Heart left ventricle (tissue), 16 donors: Measurements from ENCODE around the gene PDCD2. TPM values are rescaled to one million over a fixed set of nuclear protein-coding genes. Genes with fewer than 3 reads are reported as not detected.
A peak's percentile ranks its signal among the peaks of the same experiment; 100 is the strongest.
"Not testable (repeated sequence)": the region's sequence is repeated elsewhere in the genome, so short reads cannot be mapped to it uniquely, and the experiment has no call there.

Experiments used
- ATAC-seq, 4 donors: fragments of 200-7000 bp; cut with Tn5 transposase; one replicate each; pipeline ENCODE4 v1.9.1; 2020 to 2022; ENCODE audit warnings: moderate library complexity in 4 of 4, mild to moderate bottlenecking in 3 of 4, moderate number of reproducible peaks in 1 of 4
- DNase-seq, 5 donors: peaks; one replicate each; pipeline ENCODE4 v3.0.0-alpha.2; 2020
- H3K27ac ChIP-seq, 12 donors: fragments of 200-600 bp; sonication (generic) in 4 of 12; one replicate each; pipeline versions ENCODE4 v1.5.0 to v1.8.0; 2016 to 2022; ENCODE audit warnings: mild to moderate bottlenecking in 2 of 12
- H3K27me3 ChIP-seq, 9 donors: fragments of 200-600 bp; sonication (generic) in 2 of 9; one replicate each; pipeline versions ENCODE4 v1.5.1 to v1.8.0; 2016 to 2022; ENCODE audit warnings: mild to moderate bottlenecking in 3 of 9
- H3K36me3 ChIP-seq, 9 donors: fragments of 200-600 bp; sonication (generic) in 2 of 9; one replicate each; pipeline versions ENCODE4 v1.5.0 to v1.8.0; 2018 to 2022; ENCODE audit warnings: mild to moderate bottlenecking in 2 of 9
- H3K4me1 ChIP-seq, 12 donors: fragments of 200-600 bp; sonication (generic) in 4 of 12; one replicate each; pipeline versions ENCODE4 v1.5.0 to v1.8.0; 2016 to 2022; ENCODE audit warnings: mild to moderate bottlenecking in 3 of 12
- H3K4me3 ChIP-seq, 12 donors: fragments of 200-600 bp; sonication (generic) in 4 of 12; one replicate each; pipeline versions ENCODE4 v1.5.0 to v1.8.0; 2017 to 2022; ENCODE audit warnings: mild to moderate bottlenecking in 9 of 12, moderate library complexity in 4 of 12
- H3K9me3 ChIP-seq, 12 donors: fragments of 200-600 bp; sonication (generic) in 4 of 12; one replicate each; pipeline versions ENCODE4 v1.5.0 to v1.8.0; 2016 to 2022; ENCODE audit warnings: mild to moderate bottlenecking in 1 of 12
- CTCF ChIP-seq, 12 donors: fragments of 200-600 bp; sonication (generic) in 4 of 12; IDR thresholded peaks; one replicate each; pipeline versions ENCODE4 v1.5.0 to v1.8.0; 2018 to 2022; ENCODE audit warnings: antibody characterized with exemption in 12 of 12, mild to moderate bottlenecking in 5 of 12
- POLR2A ChIP-seq, 2 donors: fragments of 450-650 bp; IDR thresholded peaks; one replicate each; pipeline ENCODE4 v1.6.1; 2017; ENCODE audit warnings: antibody characterized with exemption in 2 of 2, mild to moderate bottlenecking in 2 of 2, moderate library complexity in 2 of 2
- WGBS, 4 donors: extraction: QIAGEN DNeasy Blood & Tissue Kit in 2 of 4; methylation state at CpG; one replicate each; pipeline versions ENCODE4 v1.1.5 to v1.1.7; 2013 to 2018; 5-methylcytosine and 5-hydroxymethylcytosine counted together
- intact Hi-C, 10 donors: fragments of 100-400 bp; cut with DNase I; formaldehyde crosslinking; loops; one replicate each; pipeline versions ENCODE4 v1.11.1 to v1.14.2; 2022
- polyA plus RNA-seq, 2 donors: library from polyadenylated mRNA; stranded (reverse); fragments of 200-250 nt; gene quantifications; one replicate each; pipeline ENCODE4 v1.2.3, GENCODE V29; 2013
- total RNA-seq, 9 donors: library from RNA; depleted of rRNA in 2 of 9; stranded (reverse); fragments of >200 nt in 2 of 9; fragmentation: NEBNext Ultra II Directional in 3 of 9; extraction: Animal tissue kit (Norgen Biotek cat#: 25700) in 3 of 9; gene quantifications; one replicate each; pipeline versions ENCODE4 v1.1.0 to v1.2.4, GENCODE V29; 2016 to 2023
- donor health status: ischemic (EF 13 %, LVEDD 7.1; RV severe dilation, severe dysfunction).
- donor health status: healthy with polysubstance abuse.
- donor health status: DM: no; HTN: yes; CAD: no.
- donor health status: DM: no; HTN: no; CAD: no.
- donor health status: ischemic (EF 25% LVEDD 6.9; RV normal size, moderate dysfunction).
- donor health status: ischemic (EF 25% LVEDD 5.7; RV mildly dilated, moderate dysfunction).
- donor health status: healthy.
- donor health status: DM: yes; HTN: yes; CAD: no.
- donor health status: ischemic (EF 35%, LVEDD 5.7; RV mildly dilated, moderate dysfunction).
- donor health status: nonischemic (EF 11% LVEDD 7.7; RV severe dilation, severe dysfunction).
- donor health status: DM: yes; HTN: yes; CAD: no.
- donor health status: PGD.
- donor health status: ischemic (EF 29% LVEDD 5.4; RV normal size, mild dysfunction).
- donor health status: nonischemic (EF 23%, LVEDD 6.1; RV moderate dilation, normal function).

The PDCD2 gene
- total and polyA plus RNA-seq, 11 donors, result 25.3 to 55.5 (median 37.4) TPM

DNA sequence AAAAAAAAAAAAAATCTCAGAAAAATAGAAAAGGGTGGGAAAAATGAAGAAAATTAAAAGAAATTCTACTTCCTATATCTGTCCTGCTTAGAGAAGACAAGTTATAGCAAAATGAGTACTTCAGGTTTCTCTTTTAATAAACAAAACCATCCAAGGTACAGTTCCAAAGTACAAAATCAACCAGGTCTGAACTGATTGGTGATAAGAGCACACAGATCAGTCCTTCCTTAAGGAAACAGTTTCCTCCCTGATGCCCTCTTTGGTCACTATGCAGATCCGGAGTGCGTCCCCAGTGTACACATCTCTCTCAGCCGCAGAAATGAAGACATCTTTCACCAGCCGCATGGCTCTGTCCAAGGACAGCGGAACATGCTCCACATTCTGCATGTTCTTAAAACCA is 49.4 kb downstream of the PDCD2 start:
- intact Hi-C loops, result loop anchor here in 4 of 10 donors (10.0 kb wide), 3 partner anchors 230 to 1640 kb away; partner anchors contain the start of gene FAM120B (in 1 of the 4)
- Histone ChIP-seq H3K36me3 (peaks cover 0 to 90% (median 81%) of the 10 kb centered on the region in 9 donors), H3K4me1 (peaks cover 0 to 2% (median 0%) of the 10 kb centered on the region in 12 donors)

GRCh38 chr6:170533792-170534191 is 50.6 kb downstream of the PDCD2 start:
- ATAC-seq (no peak), DNase-seq (no peak)
- TF ChIP-seq CTCF (IDR thresholded peaks at IDR 0.05) (no peak), POLR2A (IDR thresholded peaks at IDR 0.05) (no peak)
- H3K9me3 ChIP-seq, result no peaks in the 10 kb centered on the region
- H3K36me3 ChIP-seq, result peaks cover 0 to 77% (median 69%) of the 10 kb centered on the region in 9 donors
- H3K27me3 ChIP-seq, result no peaks in the 10 kb centered on the region
- peaks cover 0 to 4% (median 0%) of the 10 kb centered on the region in 12 donors for H3K4me1 ChIP-seq
- H3K4me3 ChIP-seq, result no peak overlapping the region
- H3K27ac ChIP-seq, result no peak overlapping the region
- WGBS, 4 donors, result 76 to 85% (median 79%) methylated on average over 2 of the region's 2 CpGs
- intact Hi-C loops, result loop anchor here in 5 of 10 donors (5.0 to 10.0 kb wide), 5 partner anchors 229 to 1639 kb away; partner anchors contain the start of gene FAM120B (in 1 of the 5)

More for the DNA sequence above, 49.4 kb downstream of the PDCD2 start:
- DNase-seq (no peak), ATAC-seq (no peak)
- Histone ChIP-seq H3K9me3 (no peaks in the 10 kb centered on the region), H3K27me3 (no peaks in the 10 kb centered on the region), H3K27ac (no peak overlapping the region), H3K4me3 (no peak overlapping the region)
- 86 to 92% (median 91%) methylated on average over 5 of the region's 5 CpGs for WGBS, 4 donors
- no peak for TF ChIP-seq CTCF (IDR thresholded peaks at IDR 0.05)
- TF ChIP-seq POLR2A (IDR thresholded peaks at IDR 0.05), result no peak

- no peak for DNase-seq
- TF ChIP-seq POLR2A (IDR thresholded peaks at IDR 0.05) (no peak), CTCF (IDR thresholded peaks at IDR 0.05) (no peak)
- H3K9me3 ChIP-seq, result no peaks in the 10 kb centered on the region
- intact Hi-C loops, result loop anchor here in 5 of 10 donors (5.0 to 10.0 kb wide), 5 partner anchors 228 to 1638 kb away; partner anchors contain the start of gene FAM120B (in 1 of the 5)
- 86 to 93% (median 91%) methylated on average over 7 of the region's 7 CpGs for WGBS, 4 donors
- H3K27ac ChIP-seq, result no peak overlapping the region
- H3K36me3 ChIP-seq, result peaks cover 0 to 69% (median 61%) of the 10 kb centered on the region in 9 donors
- H3K4me3 ChIP-seq, result no peak overlapping the region
- H3K27me3 ChIP-seq, result no peaks in the 10 kb centered on the region
- no peak for ATAC-seq
- peaks cover 0 to 4% (median 0%) of the 10 kb centered on the region in 12 donors for H3K4me1 ChIP-seq
These were observed 51.5 kb downstream of the PDCD2 start for GRCh38 chr6:170532867-170533488.

GRCh38 chr6:170529839-170530469 is 54.5 kb downstream of the PDCD2 start:
- Histone ChIP-seq H3K36me3 (peaks cover 0 to 39% (median 31%) of the 10 kb centered on the region in 9 donors), H3K27ac (peak overlapping the region in 1 of 12 donors; percentile 34), H3K9me3 (no peaks in the 10 kb centered on the region), H3K4me3 (no peak overlapping the region), H3K27me3 (no peaks in the 10 kb centered on the region), H3K4me1 (peaks cover 0 to 4% (median 0%) of the 10 kb centered on the region in 12 donors)
- intact Hi-C loops, result loop anchor here (1.0 to 10.0 kb wide), 16 partner anchors 215 to 1635 kb away; partner anchors contain the start of genes FAM120B (in 3 of the 10) and DLL1 (in 2 of the 10)
- ATAC-seq, result peak; percentile 45 to 86 (median 86)
- DNase-seq, result peak; percentile 74 to 80 (median 77)
- WGBS, 4 donors, result 47 to 50% (median 49%) methylated on average over 5 of the region's 5 CpGs
- TF ChIP-seq POLR2A (IDR thresholded peaks at IDR 0.05) (no peak), CTCF (IDR thresholded peaks at IDR 0.05) (peak; percentile 79 to 93 (median 86))

GRCh38 chr6:170527995-170528394 is 56.4 kb downstream of the PDCD2 start:
- ATAC-seq, H3K4me3 ChIP-seq, H3K27me3 ChIP-seq, H3K27ac ChIP-seq, DNase-seq, H3K9me3 ChIP-seq: not testable (repeated sequence)
- Histone ChIP-seq H3K4me1 (peaks cover 0 to 20% (median 15%) of the 10 kb centered on the region in 12 donors), H3K36me3 (peaks cover 0 to 19% (median 11%) of the 10 kb centered on the region in 9 donors)
- intact Hi-C loops, result loop anchor here (2.0 to 10.0 kb wide), 13 partner anchors 213 to 1573 kb away; partner anchors contain the start of genes DLL1 (in 2 of the 10) and FAM120B (in 2 of the 10)
- 77 to 88% (median 82%) methylated on average over 5 of the region's 5 CpGs for WGBS, 4 donors
